Stimulated activated CD8-positive, alpha-beta memory T cell treated with anti-CD3 and anti-CD28 coated beads, Interleukin-12 subunit alpha, Interleukin-12 subunit beta, amount 100 ng/mL, for 24 hours (primary cell): Measurements from ENCODE around the gene MAN1C1.
"Not testable (repeated sequence)": the region's sequence is repeated elsewhere in the genome, so short reads cannot be mapped to it uniquely, and the experiment has no call there.

ENCODE experiments used
- DNase-seq: peaks from one replicate; pipeline ENCODE4 v3.0.0-alpha.2; 2020; ENCODE audit errors: extremely low read depth

The MAN1C1 gene

GRCh38 chr1:25583519-25584370 is 32.8 kb upstream of the MAN1C1 start:
- no peak for DNase-seq

- no peak for DNase-seq
Measured at GRCh38 chr1:25586181-25586588, 30.4 kb upstream of the MAN1C1 start.

- no peak for DNase-seq
Measured at GRCh38 chr1:25587290-25587689, 29.3 kb upstream of the MAN1C1 start.

- not testable (repeated sequence) for DNase-seq
Measured at GRCh38 chr1:25588224-25588623, 28.4 kb upstream of the MAN1C1 start.

- DNase-seq = not testable (repeated sequence)
Measured at GRCh38 chr1:25588786-25589185, 27.8 kb upstream of the MAN1C1 start.

- DNase-seq = no peak
Measured at GRCh38 chr1:25590096-25590824, 26.3 kb upstream of the MAN1C1 start.

- DNase-seq = no peak
Measured at GRCh38 chr1:25593861-25594260, 22.7 kb upstream of the MAN1C1 start.

- no peak for DNase-seq
Measured at GRCh38 chr1:25594971-25595370, 21.6 kb upstream of the MAN1C1 start.

GRCh38 chr1:25596641-25597040 is 19.9 kb upstream of the MAN1C1 start:
- DNase-seq = not testable (repeated sequence)

- no peak for DNase-seq
Measured at GRCh38 chr1:25598879-25599278, 17.7 kb upstream of the MAN1C1 start.

GRCh38 chr1:25599969-25600610 is 16.5 kb upstream of the MAN1C1 start:
- DNase-seq = no peak

GRCh38 chr1:25600971-25601699 is 15.5 kb upstream of the MAN1C1 start:
- DNase-seq = not testable (repeated sequence)

- not testable (repeated sequence) for DNase-seq
Measured at GRCh38 chr1:25603779-25604538, 12.6 kb upstream of the MAN1C1 start.

GRCh38 chr1:25607123-25607522 is 9.5 kb upstream of the MAN1C1 start:
- DNase-seq = no peak

- DNase-seq = peak; percentile 76
Measured at GRCh38 chr1:25608488-25609178, 8.0 kb upstream of the MAN1C1 start.

GRCh38 chr1:25609921-25610320 is 6.7 kb upstream of the MAN1C1 start:
- DNase-seq = no peak

GRCh38 chr1:25610822-25611630 is 5.6 kb upstream of the MAN1C1 start:
- no peak for DNase-seq

- DNase-seq = no peak
Measured at GRCh38 chr1:25611843-25612242, 4.7 kb upstream of the MAN1C1 start.

GRCh38 chr1:25612421-25612820 is 4.2 kb upstream of the MAN1C1 start:
- DNase-seq = no peak

GRCh38 chr1:25613091-25613490 is 3.5 kb upstream of the MAN1C1 start:
- no peak for DNase-seq
